Bronchial epithelial cell (primary cell): Measurements from ENCODE around the gene ENO3. TPM values are rescaled to one million over a fixed set of nuclear protein-coding genes. Genes with fewer than 3 reads are reported as not detected.

Source experiments
- DNase-seq: peaks from one replicate; pipeline ENCODE4 v3.0.0-alpha.2; 2010; ENCODE audit warnings: low read depth
- FAIRE-seq: peaks from 2 replicates; lab custom pipeline; 2011; peaks lifted over from hg19 to GRCh38; lab: Jason Lieb, UNC
- H3K27me3 ChIP-seq: 2 replicates; pipeline ENCODE4 v1.5.1; 2011; ENCODE audit warnings: low read length; ENCODE audit not compliant: control insufficient read depth, insufficient read depth
- H3K36me3 ChIP-seq: 2 replicates; pipeline ENCODE4 v1.5.1; 2011; ENCODE audit warnings: low read length; ENCODE audit not compliant: control insufficient read depth, insufficient read depth
- H3K4me3 ChIP-seq: 2 replicates; pipeline ENCODE4 v1.5.1; 2011; ENCODE audit warnings: mild to moderate bottlenecking, low read depth, low read length, control low read depth
- total RNA-seq: library from RNA; depleted of rRNA; stranded (reverse); fragments of >200 nt; gene quantifications from 2 replicates; pipeline ENCODE4 v1.2.1, GENCODE V29; 2014
- TF ChIP-seq, protein P1 (sequence below): IDR thresholded peaks from 2 replicates; pipeline ENCODE4 v1.5.1; 2011; ENCODE audit warnings: mild to moderate bottlenecking, moderate library complexity, low read length, control low read depth, inconsistent platforms; ENCODE audit not compliant: insufficient read depth, severe bottlenecking

Gene ENO3
- total RNA-seq, 1 donor from 2014 or later = 1.8 TPM

DNA sequence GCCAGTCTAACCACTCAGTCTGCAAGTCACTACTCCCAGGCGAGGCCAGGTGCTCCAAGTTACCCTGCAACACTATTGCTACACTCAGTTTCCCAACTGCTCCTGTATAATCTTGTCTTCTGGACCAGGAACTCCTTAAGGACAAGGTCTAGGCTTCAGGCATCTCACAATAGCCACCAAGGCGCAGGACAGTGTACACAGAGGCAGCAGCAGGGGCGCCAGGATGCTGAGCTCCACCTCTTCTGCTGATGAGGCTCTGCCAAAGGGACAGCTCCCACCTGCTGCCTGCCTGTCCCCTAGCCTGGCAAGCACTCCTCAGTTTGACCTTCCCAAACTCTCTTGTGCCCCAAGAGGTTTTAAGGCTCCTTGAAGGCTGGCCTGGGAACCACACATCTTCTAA is 14.5 kb upstream of the ENO3 start:
- DNase-seq (no peak), FAIRE-seq (no peak)
- H3K4me3 ChIP-seq = no peak overlapping the region
- TF ChIP-seq, protein P1, sequence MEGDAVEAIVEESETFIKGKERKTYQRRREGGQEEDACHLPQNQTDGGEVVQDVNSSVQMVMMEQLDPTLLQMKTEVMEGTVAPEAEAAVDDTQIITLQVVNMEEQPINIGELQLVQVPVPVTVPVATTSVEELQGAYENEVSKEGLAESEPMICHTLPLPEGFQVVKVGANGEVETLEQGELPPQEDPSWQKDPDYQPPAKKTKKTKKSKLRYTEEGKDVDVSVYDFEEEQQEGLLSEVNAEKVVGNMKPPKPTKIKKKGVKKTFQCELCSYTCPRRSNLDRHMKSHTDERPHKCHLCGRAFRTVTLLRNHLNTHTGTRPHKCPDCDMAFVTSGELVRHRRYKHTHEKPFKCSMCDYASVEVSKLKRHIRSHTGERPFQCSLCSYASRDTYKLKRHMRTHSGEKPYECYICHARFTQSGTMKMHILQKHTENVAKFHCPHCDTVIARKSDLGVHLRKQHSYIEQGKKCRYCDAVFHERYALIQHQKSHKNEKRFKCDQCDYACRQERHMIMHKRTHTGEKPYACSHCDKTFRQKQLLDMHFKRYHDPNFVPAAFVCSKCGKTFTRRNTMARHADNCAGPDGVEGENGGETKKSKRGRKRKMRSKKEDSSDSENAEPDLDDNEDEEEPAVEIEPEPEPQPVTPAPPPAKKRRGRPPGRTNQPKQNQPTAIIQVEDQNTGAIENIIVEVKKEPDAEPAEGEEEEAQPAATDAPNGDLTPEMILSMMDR = no peak
- H3K27me3 ChIP-seq = no peaks in the 10 kb centered on the region
- H3K36me3 ChIP-seq = peaks cover 18% of the 10 kb centered on the region

DNA sequence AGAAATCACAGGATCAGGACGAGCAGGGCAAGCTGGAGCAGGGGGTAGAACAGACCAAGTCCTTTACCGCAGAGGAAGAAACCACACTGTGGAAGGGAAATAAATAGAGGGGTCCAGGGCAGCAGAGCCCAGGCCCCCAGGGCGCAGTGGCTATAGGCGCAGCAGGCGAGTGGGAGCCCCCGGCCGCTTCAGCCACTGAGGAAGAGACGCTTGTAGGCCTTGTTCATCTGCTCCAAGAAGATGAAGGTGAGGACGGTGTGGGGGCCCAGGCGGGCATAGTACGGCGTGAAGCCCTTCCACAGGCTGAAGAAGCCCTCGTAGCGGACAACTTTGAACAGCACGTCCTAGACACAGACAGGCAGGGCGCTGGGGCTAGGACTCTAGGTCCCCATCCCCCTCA is 13.4 kb upstream of the ENO3 start:
- Histone ChIP-seq H3K27me3 (no peaks in the 10 kb centered on the region), H3K4me3 (no peak overlapping the region), H3K36me3 (peaks cover 21% of the 10 kb centered on the region)
- no peak for FAIRE-seq
- TF ChIP-seq, protein P1 = no peak
- no peak for DNase-seq

DNA sequence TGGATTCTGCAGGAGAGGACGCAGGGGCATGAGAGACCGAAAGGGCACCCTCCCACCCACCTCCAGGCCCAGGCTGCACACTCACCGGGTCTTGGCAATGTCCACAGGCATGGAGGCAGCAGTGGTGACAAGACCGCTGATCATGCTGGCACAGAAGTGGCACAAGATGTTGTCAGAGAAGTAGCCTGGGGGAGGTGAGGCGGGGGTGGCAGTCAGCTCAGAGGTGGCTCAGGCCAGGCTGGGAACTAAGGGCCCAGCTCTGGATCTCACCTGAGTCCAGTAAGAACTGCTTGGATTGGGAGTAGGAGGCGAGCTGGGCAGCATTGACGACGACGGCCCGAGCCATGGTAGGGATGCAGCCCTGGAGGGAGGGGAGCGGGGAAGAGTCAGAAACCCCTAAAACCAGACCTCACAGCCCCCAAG is 12.8 kb upstream of the ENO3 start:
- FAIRE-seq = no peak
- Histone ChIP-seq H3K4me3 (no peak overlapping the region), H3K27me3 (no peaks in the 10 kb centered on the region), H3K36me3 (peaks cover 21% of the 10 kb centered on the region)
- TF ChIP-seq, protein P1 = no peak
- DNase-seq = no peak

DNA sequence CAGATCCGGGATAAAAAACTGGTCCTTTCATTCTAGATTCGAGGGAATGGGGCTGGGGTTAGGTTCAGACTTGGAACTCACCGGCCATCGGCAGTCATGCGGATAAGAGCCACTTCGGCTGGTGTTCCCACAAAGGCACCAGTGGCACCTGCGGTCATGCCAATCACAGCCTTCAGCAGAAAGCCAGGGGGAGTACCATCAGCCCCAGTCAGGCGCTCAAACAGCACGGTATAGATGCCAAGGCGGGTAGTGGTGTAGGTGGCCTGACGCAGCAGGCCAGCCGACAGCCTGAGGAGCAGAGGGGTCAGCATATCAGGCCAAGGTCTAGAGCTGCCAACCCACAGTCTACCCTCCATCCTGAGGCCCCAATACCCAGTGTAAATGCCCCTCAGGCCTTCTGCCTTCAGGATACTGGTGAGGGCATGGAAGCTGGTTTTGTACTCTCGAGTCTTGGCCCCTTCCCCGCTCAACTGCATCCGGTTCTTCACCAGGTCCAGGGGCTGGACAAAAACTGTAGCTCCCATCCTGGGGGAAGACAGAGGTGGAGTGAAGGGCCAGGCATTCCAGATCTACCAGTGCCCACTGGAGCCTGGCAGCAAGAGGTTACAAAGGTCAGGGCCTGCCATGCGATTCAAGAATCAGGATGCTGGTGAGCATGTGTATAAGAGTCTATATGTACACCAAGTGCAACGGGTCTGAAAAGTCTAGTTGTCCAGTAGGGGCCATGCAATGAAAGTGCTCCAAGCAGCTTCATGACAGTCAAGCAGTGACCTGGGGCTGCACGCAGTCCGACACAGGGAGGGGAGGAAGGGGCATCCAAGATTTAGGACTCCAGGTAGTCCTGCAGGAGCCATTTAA is 12.0 kb upstream of the ENO3 start:
- TF ChIP-seq, protein P1 = peak; percentile 1
- H3K4me3 ChIP-seq = peak overlapping the region; percentile 93
- no peak for FAIRE-seq
- H3K27me3 ChIP-seq = no peaks in the 10 kb centered on the region
- H3K36me3 ChIP-seq = peaks cover 26% of the 10 kb centered on the region
- DNase-seq = no peak

DNA sequence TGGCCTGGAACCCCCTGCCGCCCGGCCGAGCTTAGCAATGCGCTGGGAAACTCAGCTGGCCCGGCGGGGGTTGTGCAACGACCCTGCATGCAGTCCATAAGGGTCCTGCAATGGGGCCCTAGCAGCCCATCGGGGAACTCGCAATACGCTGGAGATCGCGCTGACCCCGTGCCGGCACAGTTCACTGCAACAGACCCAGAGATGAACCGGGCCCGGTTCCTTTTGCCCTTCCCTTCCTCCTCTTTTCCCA is 11.4 kb upstream of the ENO3 start:
- DNase-seq (no peak), FAIRE-seq (no peak)

More for the DNA sequence above, 11.4 kb upstream of the ENO3 start:
- peaks cover 27% of the 10 kb centered on the region for H3K36me3 ChIP-seq
- peak overlapping the region; percentile 93 for H3K4me3 ChIP-seq
- TF ChIP-seq, protein P1 = no peak
- no peaks in the 10 kb centered on the region for H3K27me3 ChIP-seq
